ENCODE measurements around the gene A1BG.

A1BG gene, protein sequence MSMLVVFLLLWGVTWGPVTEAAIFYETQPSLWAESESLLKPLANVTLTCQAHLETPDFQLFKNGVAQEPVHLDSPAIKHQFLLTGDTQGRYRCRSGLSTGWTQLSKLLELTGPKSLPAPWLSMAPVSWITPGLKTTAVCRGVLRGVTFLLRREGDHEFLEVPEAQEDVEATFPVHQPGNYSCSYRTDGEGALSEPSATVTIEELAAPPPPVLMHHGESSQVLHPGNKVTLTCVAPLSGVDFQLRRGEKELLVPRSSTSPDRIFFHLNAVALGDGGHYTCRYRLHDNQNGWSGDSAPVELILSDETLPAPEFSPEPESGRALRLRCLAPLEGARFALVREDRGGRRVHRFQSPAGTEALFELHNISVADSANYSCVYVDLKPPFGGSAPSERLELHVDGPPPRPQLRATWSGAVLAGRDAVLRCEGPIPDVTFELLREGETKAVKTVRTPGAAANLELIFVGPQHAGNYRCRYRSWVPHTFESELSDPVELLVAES

DNA sequence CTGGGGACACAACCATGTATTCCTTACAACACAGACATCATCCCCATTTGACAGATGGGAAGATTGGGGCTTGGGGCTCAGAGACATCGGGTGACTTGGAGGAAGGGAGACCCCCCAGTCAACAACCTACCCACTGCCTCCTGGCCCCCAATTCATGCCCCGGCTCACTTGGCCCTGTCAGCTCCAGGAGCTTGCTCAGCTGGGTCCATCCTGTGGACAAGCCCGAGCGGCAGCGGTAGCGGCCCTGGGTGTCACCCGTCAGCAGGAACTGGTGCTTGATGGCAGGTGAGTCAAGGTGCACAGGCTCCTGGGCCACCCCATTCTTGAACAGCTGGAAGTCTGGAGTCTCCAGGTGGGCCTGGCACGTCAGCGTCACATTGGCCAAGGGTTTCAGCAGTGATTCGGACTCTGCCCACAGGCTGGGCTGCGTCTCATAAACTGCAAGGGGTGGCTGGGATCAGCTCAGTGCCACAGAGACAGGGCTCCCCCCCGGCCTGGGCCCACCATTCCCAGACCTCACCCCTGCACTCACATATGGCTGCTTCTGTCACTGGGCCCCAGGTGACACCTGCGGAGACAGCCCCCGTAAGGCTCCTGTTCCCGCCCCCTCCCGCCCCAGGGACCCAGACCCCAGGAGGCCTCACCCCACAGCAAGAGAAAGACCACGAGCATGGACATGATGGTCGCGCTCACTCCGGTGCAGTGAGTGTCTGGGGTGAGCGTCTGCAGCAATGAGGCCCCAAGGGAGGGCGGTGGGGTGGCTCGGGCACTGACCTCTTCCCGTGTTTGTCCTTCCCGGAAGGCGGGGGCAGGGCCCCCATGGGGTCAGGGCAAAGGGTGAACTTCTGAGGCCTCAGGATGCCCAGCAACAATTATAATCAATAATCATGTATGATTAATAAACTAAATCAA is at the start of gene A1BG:
Gene A1BG, minus strand, starts transcription at position 733 of the 912 bp plus-strand sequence. Its CDS starts 55 bp downstream, at position 678.
- DNase-seq, result no peak

DNA sequence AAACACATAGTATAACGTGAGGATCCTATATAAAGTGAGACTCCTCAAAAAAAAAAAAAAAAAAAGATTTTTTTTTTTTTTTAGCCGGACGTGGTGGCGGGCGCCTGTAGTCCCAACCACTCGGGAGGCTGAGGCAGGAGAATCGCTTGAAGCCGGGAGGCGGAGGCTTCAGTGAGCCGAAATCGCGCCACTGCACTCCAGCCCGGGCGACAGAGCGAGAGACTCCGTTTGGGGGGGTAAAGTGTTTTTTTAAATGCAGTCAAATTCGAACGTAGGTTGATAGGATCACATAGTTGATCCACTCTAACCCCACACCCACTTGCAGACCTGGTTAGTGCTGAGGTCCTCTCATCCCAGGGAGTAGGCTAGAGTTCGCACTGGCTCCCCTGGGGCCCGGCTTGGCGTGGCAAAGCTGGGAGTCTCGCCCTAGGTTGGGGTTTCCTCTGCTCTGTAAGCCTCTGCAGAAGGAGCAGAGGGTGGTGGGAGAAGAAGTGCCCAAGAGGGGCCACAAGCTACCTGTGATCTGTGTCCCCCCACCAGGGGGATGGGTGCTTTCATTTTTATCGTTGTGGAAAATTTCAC is 48.6 kb upstream of the A1BG start:
- DNase-seq, result no peak

DNA sequence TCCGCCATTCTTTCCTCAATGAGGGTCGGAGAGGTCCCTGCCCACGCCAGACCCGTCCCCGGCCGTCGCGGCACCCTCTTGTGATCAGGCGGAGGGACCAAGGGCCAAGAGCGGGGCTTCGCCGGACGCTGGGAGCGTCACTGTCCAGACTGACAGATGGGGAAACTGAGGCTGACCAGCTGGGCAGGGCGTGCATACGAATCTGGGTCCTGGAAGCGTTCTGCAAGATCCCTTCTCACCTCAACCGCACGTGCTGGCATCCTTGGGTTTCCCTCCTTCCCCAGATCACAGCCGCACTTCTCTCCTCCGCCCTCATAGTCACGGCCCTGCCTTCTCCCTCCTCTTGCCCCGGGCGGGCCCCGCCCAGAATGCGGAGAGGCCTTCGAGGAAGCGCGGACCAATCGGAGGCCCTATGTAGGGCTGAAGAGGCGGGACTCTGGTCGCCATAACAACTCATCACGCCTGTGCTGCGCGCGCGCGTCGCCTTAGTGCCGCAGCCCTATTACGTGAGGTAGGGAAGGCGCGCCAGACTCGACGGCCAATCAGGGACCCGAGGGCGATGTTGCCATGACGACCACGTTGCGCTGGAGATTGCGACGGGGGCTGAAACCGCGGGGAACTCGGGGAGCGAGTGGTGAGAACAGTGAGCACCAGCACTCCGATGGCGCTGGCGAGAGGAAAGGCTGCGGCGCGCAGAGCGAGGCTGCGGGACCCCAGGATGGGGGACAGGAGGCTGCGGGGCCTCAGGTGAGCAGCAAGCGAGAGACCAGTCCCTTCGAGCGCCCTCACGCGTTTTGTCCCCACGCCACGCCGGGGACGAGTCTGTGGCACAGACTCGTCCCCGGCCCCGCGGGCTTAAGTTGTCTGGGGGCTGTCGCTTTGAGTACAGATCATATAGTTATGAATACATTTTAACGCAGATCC is 47.9 kb upstream of the A1BG start:
- DNase-seq, result peak; percentile 99

DNA sequence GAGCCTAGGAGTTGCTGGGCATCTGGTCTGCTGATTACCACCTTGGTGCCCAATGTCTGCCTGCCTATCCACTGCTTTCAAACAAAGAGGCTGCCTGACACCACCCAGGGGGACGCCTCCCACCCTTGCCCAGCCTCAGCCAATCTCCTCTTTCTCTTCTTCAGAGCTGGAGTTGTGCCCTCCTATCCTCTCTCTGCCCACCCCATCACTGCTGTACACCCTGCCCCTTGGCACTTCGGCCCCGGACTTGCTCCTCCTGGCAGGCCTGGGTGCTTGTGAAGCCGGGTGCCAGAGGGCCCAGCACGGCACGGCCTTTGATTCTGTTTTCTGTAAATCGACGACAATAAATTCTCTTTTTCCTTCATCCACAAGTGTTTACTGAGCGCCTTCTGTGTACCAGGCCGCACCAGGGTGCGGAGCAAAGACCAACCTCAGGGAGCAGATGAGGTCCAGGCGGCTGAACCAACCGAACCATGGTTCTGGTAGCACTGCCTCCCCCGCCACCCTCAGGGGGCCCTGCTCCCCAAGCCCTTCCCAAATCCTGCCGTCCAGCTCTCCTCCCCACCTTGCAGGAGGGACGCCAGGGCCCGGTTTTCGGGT is 47.1 kb upstream of the A1BG start:
- peak; percentile 62 to 76 for DNase-seq

DNA sequence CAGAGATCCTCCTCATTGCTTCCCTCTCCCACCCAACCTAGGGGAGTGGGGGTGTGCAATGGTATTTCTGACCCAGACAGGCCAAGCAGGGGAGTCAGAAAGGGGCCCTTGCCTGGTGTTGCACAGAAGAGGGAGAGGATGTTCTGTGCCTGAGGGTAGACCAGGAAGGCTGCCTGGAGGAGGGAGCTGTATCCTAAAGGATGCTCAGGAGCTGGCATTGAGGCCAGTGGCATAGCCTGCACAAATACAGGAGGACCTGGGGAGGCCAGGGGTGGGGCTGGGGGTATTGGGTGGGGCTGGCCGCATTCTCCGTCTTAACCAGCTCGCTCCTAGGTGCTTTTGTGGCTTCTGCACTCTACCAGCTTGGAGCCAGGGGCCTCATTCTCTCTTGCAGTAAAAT is 46.6 kb upstream of the A1BG start:
- DNase-seq, result no peak

DNA sequence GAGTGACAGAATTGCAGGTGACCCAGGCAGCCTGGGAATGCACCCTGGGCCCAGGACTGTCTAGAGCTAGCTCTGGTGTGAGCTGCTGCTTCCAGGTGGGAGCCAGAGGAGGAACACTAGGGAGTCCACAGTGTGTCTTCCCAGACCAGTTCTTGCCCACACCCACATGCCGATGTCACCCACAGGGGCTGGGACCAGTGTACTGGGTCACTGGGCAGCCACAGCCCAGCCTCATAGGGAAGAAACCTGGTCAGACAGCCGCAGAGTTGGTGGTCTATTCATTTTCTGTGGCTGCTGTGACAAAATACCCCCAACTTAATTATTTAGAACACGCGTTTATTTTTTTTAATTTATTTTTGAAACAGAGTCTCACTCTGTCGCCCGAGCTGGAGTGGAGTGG is 45.3 kb upstream of the A1BG start:
- DNase-seq, result no peak

DNA sequence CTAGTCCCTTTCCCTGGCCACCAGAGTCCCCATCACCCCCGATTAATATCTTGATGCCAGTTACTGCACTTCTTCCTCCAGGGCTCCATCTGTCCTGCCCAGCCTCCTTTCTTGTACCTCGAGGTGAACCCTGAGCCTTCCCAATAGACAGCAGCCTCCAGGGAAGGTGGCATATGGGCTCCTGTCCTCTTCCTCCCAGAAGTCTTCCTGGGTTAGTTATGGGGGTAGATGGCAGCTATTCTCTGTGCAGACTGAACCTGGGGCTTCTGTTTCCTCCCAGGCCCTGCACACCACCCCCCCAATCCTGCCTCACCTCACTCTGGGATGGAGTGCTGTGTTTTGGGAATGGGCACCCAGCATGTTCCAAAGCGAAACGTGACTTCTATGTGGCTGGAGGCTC is 44.8 kb upstream of the A1BG start:
- DNase-seq, result no peak

DNA sequence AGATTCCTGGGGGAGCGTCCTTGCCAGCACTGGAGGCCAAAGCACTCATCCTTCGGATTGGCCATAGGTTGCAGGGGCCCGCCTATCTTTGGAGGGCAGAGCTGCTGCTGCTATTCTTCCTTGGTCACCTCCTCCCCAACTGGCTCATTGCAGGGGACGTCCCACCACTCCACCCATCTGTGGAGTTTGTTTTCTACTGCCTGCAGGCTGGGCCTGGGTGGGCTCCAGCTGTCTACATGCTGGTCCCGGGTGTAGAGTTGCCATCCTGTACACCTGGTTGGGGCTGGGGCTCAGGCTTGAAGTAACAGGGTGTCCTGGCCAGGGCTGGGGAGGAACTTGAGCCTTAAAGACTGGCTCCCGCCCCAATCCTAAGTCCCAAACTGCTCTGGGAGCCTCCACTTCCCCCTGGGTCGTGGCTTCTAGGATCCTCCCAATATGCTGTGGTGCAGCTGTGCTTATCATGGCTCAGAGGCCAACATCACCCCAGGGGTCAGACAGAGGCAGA is 44.3 kb upstream of the A1BG start:
- no peak for DNase-seq

DNA sequence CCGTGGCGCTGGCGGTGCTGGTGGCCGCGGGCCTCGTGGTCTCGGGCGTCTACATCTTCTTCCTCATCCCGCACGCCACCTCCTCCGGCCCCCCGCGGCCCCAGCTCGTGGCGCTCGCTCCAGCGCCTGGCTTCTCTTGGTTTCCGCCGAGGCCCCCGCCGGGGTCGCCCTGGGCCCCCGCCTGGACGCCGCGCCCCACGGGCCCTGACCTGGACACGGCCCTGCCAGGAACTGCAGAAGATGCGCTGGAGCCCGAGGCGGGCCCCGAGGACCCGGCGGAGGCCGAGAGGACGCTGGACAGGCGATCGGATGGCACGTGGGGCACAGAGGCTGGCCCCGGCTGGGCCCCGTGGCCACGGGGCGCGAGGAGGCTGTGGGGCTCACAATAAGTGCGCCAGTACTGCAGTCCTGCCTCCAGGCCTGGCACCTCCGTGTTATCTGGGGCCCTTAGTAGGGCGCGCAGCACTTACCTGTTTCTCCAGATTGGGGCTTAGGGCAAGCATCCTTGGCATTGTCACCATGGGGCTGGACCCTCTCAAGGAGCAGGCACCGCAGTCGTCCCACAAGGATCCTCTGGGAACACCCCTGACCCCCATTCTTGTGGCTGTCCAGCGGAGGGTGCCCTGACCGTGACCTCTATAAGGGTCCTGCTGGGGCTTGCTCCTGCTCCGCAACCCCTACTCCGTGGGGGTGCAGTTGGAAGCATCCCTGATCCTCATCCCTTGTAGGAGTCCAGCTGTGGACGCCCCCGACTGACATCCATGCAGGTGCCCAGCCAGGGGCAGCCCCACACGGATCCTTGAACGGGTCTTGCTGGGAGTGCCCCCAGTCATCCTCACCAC is 43.6 kb upstream of the A1BG start:
- no peak for DNase-seq

DNA sequence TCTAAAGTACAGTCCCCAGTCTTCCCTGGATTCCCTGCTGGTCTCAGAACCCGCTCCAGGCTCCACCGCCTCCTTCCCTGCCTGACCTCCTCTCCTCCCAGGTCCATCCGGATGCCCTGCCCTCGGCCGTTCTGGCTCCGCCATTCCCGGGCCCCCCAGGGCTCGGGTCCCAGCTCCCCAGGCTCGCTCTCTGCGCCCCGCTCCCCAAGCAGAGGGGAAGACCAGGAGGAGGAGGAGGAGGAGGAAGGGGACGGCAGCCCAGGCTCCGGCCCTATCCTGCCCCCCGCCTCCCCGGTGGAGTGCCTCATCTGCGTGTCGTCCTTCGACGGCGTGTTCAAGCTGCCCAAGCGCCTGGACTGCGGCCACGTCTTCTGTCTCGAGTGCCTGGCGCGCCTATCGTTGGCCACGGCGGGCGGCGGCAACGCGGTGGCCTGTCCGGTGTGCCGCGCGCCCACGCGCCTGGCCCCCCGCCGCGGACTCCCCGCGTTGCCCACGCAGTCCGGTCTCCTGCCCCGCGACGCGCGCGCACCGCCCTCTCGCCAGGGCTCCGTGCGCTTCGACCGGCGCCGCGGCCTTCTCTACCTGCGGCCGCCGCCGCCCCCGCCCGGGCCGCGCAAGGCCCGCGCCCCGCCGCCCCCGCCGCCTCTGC is 42.8 kb upstream of the A1BG start:
- DNase-seq, result no peak

DNA sequence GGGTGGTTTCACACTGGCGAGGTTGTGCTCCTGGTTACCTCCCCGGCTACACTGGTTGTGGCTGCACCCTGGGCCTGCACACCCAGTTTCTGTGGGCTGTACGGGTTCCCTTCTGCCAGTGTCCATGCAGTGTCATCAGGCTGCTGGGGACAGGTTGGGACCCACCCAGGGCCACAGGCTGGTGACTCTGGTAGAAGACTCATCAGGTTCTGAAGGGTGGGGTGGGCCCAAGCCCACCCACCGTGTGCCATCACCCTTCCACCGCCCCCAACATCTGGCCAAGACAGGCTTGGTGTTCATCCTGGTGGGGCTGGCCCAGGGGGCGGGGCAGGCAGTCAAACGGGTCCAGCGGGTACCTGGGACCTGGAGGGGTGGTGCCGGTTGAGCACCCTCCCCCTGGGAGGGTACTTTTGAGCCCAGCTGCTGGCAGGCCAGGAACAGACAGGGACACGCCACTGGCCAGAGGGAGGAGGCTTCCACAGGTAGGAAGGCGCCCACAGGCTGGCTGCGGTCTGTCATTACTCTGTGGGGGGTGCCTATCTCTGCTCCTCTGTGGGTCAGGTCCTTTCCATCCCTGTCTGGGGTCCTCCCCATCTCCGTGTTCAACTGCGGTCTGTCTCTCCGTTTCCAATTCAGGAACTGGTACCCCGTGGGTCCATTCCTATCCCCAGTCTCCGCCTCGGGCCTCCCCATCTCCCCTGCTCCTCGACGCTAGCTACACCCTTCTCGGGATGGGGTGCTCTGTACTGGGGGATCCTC is 42.1 kb upstream of the A1BG start, which contains the start of gene RNF225:
Gene RNF225, plus strand, starts transcription at position 437 of the 759 bp plus-strand sequence. CDS start 434 bp downstream, outside the sequence.
- DNase-seq, result no peak

DNA sequence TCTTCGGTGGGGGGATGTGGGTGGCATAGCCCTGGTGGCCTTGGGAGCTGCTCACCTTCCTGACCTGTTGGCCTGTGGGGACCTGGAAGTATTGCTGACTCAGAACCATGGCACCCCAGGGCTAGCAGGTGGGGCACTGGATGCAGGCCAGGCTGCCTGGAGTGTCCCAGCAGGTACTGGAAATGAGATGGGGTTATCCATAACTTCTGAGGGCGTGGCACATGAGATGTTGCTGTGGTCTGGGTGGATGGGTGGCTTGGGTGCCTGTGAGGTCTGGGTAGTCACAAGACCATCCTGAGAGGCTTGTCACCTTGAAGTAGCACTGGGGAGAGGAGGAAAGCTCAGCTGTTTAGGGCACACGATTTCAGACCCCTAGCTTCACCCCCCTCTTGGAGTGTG is 41.5 kb upstream of the A1BG start:
- DNase-seq, result no peak

DNA sequence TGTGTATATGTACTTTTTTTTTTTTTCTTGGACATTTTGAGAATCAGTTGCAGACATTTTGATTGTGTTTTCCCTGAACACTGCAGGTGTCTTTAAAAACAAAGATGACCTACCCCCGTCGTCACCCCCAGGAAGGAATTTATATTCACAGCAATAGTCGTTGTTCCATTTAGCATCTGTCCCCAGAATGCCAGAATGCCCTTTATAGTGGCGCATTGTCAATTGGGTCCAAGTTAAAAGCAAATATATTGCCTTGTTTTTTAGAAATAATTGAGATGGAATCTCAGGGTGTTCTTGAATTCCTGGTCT is 40.4 kb upstream of the A1BG start:
- DNase-seq, result no peak

DNA sequence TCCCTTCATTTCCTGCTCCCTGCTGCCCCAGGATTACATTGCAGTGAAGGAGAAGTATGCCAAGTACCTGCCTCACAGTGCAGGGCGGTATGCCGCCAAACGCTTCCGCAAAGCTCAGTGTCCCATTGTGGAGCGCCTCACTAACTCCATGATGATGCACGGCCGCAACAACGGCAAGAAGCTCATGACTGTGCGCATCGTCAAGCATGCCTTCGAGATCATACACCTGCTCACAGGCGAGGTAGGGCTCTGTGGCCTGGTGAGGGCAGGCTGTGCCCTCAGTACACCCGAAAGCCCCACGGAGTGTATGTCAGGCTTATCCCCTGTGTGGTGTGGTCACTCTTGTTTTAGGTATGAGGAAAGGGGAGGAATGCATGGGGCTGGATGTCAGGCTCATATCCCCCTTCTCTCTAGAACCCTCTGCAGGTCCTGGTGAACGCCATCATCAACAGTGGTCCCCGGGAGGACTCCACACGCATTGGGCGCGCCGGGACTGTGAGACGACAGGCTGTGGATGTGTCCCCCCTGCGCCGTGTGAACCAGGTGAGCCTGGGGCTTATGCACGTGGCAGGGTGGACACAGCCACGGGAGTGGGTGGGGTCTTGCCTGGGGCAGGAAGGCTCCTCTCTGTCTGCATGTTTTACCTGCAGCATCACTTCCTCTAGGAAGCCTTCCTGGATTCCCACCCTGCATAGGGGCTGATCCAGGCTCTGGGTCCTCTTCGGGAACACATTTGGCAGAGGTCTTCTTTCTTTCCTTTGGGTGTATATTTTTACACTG is 39.8 kb upstream of the A1BG start:
- no peak for DNase-seq

DNA sequence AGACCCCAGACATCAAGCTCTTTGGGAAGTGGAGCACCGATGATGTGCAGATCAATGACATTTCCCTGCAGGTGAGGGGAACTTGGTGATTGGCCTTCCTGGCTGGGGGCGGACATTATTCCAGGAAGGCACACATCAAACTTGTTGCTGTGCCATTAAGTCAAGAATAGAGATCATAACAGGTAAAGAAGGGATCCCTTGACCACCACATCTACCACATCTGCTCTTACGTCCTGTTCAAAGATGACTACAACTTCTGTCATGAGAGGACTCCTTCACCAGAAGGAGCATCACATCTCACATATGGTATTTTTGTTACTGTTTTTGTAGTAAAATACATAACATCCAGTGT is 34.9 kb upstream of the A1BG start:
- DNase-seq, result no peak

DNA sequence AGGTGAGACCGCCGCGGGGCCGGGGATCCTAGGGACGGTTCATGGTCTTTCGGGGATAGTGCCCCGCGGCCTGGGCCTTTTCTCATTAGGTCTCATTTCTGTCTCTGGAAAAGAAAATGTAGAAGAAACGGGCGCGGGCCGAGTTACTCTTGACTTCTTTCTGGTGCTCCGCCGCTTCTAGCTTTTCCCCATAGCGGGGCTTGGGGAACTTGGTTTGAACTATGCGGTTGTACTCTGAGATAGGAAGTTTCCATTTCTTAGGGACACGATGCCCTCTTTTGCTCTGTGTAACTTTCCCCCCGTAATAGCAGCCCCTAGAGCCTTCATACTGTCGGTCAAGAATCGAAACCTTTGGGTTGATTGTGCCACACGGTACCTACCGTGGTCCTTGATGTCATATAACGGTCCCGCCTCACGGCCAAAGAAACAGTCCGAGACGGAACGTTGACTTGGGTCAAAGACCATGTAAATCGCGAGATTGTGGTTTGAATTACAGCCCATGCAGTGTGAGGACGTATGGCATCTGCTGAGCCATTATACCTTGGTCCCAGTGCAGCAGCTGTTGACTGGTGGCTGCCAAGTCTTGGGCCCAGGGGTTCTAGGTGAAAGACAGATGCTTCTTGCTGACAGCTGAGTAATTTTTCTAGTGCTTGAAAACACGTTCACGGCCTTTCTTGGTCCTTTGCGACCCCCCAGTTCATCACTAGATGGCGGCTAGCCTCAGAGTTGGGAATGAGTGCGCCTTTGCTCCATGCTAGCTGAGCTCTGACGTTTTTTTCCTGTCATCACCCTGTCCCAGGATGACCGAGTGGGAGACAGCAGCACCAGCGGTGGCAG is 34.3 kb upstream of the A1BG start:
- DNase-seq, result no peak

DNA sequence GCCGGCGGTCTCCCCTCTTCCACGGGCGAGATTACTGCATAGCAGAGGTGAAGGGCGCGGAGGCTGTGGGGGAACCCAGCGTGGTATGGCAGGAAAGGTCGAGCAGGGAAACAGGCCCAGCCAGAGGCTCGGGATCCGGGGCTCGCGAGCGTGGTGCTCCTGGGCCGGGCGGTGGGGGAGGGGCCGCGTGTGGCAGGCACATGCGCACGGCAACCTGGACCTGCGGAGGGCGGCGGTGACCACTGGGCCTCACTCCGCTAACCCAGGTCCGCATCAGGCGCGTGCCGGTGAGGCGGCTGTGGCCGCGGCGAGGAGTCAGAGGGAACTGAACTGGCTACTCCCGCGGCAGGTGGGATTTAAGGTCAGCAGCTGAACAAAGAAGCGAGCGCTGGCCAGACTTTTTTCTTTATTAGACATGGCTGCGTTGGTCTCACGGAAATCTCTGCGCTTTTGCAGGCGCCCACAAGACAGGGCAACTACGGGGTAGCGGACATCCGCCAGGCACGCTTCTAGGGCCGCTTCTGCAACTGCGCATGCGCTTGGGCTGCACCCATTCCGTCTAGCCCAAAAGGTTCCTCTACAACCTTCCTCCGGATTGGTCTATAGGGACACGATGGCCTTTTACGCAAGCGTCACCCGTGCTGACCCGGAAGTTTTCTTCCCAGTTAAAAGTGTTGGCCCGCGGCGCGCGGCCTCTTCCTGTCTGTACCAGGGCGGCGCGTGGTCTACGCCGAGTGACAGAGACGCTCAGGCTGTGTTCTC is 33.5 kb upstream of the A1BG start, which contains the start of gene RPS5:
Gene RPS5, plus strand, starts transcription at position 694 of the 762 bp plus-strand sequence. CDS start 869 bp downstream, outside the sequence.
- peak; percentile 98 for DNase-seq
